CD4-positive, alpha-beta T cell treated with Interleukin-12 subunit alpha and Interleukin-12 subunit beta, for 1 hour (primary cell): Measurements from ENCODE around the gene CHRDL1.
"Not testable (repeated sequence)": the region's sequence is repeated elsewhere in the genome, so short reads cannot be mapped to it uniquely, and the experiment has no call there.

Source experiments
- DNase-seq: peaks from one replicate; pipeline ENCODE4 v3.0.0-alpha.2; 2020

CHRDL1 gene

DNA sequence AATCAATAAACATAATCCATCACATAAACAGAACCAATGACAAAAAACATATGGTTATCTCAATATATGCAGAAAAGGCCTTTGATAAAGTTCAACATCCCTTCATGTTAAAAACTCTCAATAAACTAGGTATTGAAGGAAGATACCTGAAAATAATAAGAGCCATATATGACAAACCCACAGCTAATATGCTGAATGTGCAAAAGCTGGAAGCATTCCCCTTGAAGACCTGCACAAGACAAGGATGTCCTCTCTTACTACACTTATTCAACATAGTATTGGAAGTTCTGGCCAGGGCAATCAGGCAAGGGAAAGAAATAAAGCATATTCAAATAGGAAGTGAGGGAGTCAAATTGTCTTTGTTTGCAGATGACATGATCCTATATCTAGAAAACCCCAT, 141.3 kb downstream of the CHRDL1 start:
- DNase-seq, result not testable (repeated sequence)

DNA sequence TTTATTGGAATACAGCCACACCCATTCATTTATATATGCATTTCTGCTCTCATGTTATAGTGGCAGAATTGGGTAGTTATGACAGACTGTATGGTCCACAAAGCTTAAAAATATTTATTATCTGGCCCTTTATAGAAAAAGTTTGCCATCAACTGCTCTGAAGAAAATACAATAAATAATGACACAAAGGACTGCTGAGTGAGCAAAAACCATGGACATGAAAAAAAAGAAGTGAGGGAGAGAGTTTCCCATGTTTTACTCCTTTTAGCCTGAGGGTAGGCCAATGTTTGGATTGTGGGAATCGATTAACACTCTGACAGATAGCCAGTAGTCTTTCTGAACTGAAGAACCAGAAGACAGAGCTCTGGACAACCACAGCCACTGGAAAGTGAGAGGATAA, 149.2 kb downstream of the CHRDL1 start:
- no peak for DNase-seq
